Colonic mucosa (tissue), 4 donors: Measurements from ENCODE around the gene TMEM132D. TPM values are rescaled to one million over a fixed set of nuclear protein-coding genes. Genes with fewer than 3 reads are reported as not detected.

Source experiments
- DNase-seq: peaks from one replicate; pipeline ENCODE4 v3.0.0-alpha.2; 2020
- H3K27ac ChIP-seq: fragments of 200-600 bp; one replicate; pipeline ENCODE4 v1.8.0; 2021
- H3K27me3 ChIP-seq: fragments of 200-600 bp; one replicate; pipeline ENCODE4 v1.8.0; 2021
- H3K36me3 ChIP-seq: fragments of 200-600 bp; one replicate; pipeline ENCODE4 v1.8.0; 2021
- H3K4me1 ChIP-seq: fragments of 200-600 bp; one replicate; pipeline ENCODE4 v1.8.0; 2021; ENCODE audit warnings: mild to moderate bottlenecking
- H3K4me3 ChIP-seq: fragments of 200-600 bp; one replicate; pipeline ENCODE4 v1.8.0; 2021
- H3K9ac ChIP-seq, 2 donors: one replicate each; pipeline ENCODE4 v1.7.0; 2013; ENCODE audit warnings: control low read depth in 2 of 2, low read depth in 2 of 2, low read length in 2 of 2
- H3K9me3 ChIP-seq: fragments of 200-600 bp; one replicate; pipeline ENCODE4 v1.8.0; 2021
- intact Hi-C: fragments of 100-400 bp; cut with DNase I; formaldehyde crosslinking; loops from one replicate; pipeline ENCODE4 v1.14.1; 2022
- total RNA-seq, 2 donors: library from RNA; stranded (reverse); fragmentation: NEBNext Ultra II Directional in 1 of 2; extraction: Animal tissue kit (Norgen Biotek cat#: 25700) in 1 of 2; gene quantifications; one replicate each; pipeline ENCODE4 v1.2.1, GENCODE V29; 2021
- TF ChIP-seq, protein P1 (sequence below): fragments of 200-600 bp; IDR thresholded peaks from one replicate; pipeline ENCODE4 v1.8.0; 2022; ENCODE audit warnings: antibody characterized with exemption, mild to moderate bottlenecking
- donor health status: healthy.
- donor health status: DM: no; HTN: no; CAD: no.
- donor health status: DM: no; HTN: no; CAD: no.

TMEM132D gene
- total RNA-seq, 2 donors from 2014 or later = 0.17 to 0.32 TPM

DNA sequence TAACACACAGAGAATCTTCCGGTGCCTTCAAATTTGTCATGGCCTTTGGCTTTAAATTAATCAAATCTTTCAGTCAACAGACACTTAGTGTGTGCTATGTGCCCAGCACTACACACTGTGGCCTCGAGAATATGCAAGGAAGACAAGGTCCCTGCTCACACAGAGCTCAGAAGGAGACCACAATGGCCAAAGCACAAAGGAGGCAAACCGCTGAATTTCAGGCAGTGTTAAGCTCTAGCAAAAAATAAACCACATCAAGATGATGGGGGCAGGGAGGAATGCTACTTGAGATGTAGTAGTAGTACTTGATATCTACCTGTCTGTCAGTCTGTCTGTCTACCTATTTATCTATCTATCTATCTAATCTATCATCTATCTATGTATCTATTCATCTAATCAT is 227.9 kb downstream of the TMEM132D start:
- Histone ChIP-seq H3K27ac (no peak overlapping the region), H3K4me3 (no peak overlapping the region), H3K9me3 (no peaks in the 10 kb centered on the region), H3K36me3 (no peaks in the 10 kb centered on the region), H3K27me3 (no peaks in the 10 kb centered on the region), H3K4me1 (no peaks in the 10 kb centered on the region), H3K9ac (no peak overlapping the region)
- intact Hi-C loops = no loop called here
- TF ChIP-seq, protein P1, sequence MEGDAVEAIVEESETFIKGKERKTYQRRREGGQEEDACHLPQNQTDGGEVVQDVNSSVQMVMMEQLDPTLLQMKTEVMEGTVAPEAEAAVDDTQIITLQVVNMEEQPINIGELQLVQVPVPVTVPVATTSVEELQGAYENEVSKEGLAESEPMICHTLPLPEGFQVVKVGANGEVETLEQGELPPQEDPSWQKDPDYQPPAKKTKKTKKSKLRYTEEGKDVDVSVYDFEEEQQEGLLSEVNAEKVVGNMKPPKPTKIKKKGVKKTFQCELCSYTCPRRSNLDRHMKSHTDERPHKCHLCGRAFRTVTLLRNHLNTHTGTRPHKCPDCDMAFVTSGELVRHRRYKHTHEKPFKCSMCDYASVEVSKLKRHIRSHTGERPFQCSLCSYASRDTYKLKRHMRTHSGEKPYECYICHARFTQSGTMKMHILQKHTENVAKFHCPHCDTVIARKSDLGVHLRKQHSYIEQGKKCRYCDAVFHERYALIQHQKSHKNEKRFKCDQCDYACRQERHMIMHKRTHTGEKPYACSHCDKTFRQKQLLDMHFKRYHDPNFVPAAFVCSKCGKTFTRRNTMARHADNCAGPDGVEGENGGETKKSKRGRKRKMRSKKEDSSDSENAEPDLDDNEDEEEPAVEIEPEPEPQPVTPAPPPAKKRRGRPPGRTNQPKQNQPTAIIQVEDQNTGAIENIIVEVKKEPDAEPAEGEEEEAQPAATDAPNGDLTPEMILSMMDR = no peak
- no peak for DNase-seq

DNA sequence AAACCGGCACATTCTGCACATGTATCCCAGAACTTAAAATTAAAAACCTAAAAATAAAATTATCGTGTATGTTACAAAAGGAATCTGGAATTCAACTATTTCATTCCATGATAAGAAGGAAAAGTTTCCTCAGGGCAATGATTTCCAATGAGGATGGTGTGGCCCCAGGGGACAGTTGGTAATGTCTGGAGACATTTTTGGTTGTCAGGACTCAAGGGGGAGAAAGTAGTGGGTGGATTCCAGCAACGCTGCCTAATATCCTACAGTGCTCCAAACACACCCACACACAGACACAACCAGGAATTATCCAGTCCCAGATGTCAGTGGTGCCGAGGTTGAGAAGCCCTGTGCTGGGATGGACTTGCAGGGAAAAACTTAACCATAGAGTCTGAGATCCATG is 228.3 kb downstream of the TMEM132D start:
- no peak overlapping the region for H3K4me3 ChIP-seq
- H3K27me3 ChIP-seq = no peaks in the 10 kb centered on the region
- H3K9ac ChIP-seq = no peak overlapping the region
- H3K4me1 ChIP-seq = no peaks in the 10 kb centered on the region
- intact Hi-C loops = no loop called here
- H3K36me3 ChIP-seq = no peaks in the 10 kb centered on the region
- no peak for DNase-seq
- no peaks in the 10 kb centered on the region for H3K9me3 ChIP-seq
- TF ChIP-seq, protein P1 = no peak
- H3K27ac ChIP-seq = no peak overlapping the region

DNA sequence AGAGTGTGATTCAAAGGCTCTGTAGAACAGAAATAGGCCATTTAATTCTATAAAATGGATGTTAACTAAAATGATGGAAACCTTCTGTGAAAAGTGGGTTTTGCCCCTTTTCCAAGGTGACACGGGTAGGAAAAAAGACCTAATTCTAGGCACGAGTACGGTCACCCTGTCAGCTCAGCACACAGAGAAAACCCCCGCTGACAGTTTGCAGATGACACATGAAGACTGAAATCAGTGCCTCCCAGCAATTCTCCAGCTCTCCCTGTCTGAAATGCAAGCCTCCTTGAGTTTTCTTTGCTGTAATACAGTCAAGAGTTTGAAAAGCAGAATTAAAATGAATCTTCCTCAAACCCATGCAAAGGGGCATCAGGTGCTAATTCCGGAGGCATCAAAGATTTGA is 230.0 kb downstream of the TMEM132D start:
- no peaks in the 10 kb centered on the region for H3K4me1 ChIP-seq
- no peak overlapping the region for H3K27ac ChIP-seq
- H3K36me3 ChIP-seq = no peaks in the 10 kb centered on the region
- no peak overlapping the region for H3K9ac ChIP-seq
- TF ChIP-seq, protein P1 = no peak
- no peaks in the 10 kb centered on the region for H3K9me3 ChIP-seq
- H3K27me3 ChIP-seq = no peaks in the 10 kb centered on the region
- H3K4me3 ChIP-seq = no peak overlapping the region
- intact Hi-C loops = no loop called here
- no peak for DNase-seq

DNA sequence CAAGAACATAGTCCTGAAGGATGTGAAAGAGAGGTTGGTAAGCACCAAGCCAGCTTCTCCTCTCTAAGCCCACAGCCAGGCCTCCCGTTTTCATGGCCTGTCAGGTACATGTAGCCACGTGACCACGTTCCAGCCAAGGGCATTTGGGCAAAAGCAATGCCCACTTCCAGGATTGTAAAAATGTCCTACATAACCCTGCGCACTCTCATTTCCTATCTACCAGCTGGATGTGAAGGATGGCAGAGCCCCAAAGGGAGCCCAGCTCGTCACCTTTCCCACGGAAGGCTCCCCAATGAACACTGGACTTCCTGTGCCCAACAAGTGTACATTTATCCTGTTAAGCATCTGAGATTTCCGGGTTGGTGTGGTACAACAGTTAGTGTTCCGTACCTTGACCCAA is 231.7 kb downstream of the TMEM132D start:
- Histone ChIP-seq H3K27ac (no peak overlapping the region), H3K4me3 (no peak overlapping the region), H3K36me3 (no peaks in the 10 kb centered on the region), H3K9me3 (no peaks in the 10 kb centered on the region), H3K27me3 (no peaks in the 10 kb centered on the region), H3K9ac (no peak overlapping the region), H3K4me1 (no peaks in the 10 kb centered on the region)
- TF ChIP-seq, protein P1 = no peak
- intact Hi-C loops = no loop called here
- no peak for DNase-seq

DNA sequence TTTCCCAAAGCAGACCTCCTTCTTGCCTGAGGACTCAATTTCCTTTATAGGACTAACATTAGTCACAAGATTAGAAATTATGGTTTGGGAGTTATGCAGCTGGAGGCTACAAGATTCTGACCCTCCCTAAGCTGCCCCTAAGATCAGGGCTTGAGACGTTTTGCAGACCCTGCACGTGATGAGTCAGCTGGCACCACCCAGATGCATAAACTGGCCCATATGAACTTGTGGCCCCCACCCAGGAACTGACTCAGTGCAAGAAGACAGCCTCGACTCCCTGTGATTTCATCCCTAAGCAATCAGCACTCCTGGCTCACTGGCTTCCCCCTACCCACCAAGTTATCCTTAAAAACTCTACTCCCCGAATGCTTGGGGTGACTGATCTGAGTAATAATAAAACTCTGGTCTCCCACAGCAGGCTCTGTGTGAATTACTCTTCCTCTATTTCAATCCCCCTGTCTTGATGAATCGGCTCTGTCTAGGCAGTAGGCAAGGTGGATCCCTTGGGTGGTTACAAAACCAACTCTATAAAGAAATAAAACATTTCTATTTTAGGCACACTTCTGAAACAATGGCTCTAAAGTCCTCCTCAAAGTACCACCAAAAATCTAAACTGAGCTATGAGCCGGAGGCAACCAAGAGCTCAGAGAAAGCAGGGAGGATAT is 233.4 kb downstream of the TMEM132D start:
- Histone ChIP-seq H3K4me1 (no peaks in the 10 kb centered on the region), H3K9me3 (no peaks in the 10 kb centered on the region), H3K36me3 (no peaks in the 10 kb centered on the region), H3K27me3 (no peaks in the 10 kb centered on the region), H3K9ac (no peak overlapping the region), H3K4me3 (no peak overlapping the region), H3K27ac (no peak overlapping the region)
- DNase-seq = no peak
- intact Hi-C loops = no loop called here
- TF ChIP-seq, protein P1 = no peak
